ENCODE measurements around the gene ADAMTSL2. TPM values are rescaled to one million over a fixed set of nuclear protein-coding genes. Genes with fewer than 3 reads are reported as not detected.

The ADAMTSL2 gene
- total RNA-seq, 1 experiment from 2014 or later, result 0.87 TPM

DNA sequence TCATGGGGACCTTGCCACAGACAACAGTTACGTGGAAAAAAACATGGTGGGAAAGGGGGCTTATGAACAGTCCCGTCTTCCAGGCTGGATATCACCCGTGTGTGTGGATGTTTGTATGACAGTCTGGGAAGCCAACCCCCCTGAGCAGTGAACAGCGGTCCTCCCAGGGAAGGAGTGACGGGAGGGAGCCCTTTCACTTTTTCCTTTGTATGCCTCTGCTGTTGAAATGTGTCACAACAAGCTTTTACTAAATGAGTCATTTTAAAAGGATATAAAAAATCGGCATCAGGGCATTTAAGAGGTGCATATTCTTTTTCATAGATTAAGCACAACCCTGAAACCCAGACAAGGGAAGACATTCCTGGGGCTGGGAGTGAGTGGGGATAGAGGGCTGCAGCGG, 14.8 kb upstream of the ADAMTSL2 start:
- H3K36me3 Mint-ChIP-seq, result no peaks in the 10 kb centered on the region
- H3K4me3 Mint-ChIP-seq, result no peak overlapping the region
- H3K27ac Mint-ChIP-seq, result no peak overlapping the region
- DNase-seq (ENCODE audit: low spot score) (no peak), ATAC-seq (no peak)
- H3K27me3 Mint-ChIP-seq (ENCODE audit: low read depth), result no peaks in the 10 kb centered on the region
- ChIA-PET CTCF (no interaction called here), POLR2A (interaction anchor here (0.6 kb wide), 1 partner anchor 522 kb away, joined by 3 read pairs; no protein-coding TSS in a partner anchor)
- no peaks in the 10 kb centered on the region for H3K9me3 Mint-ChIP-seq
- no peaks in the 10 kb centered on the region for H3K4me1 Mint-ChIP-seq
- TF ChIP-seq, protein P1, sequence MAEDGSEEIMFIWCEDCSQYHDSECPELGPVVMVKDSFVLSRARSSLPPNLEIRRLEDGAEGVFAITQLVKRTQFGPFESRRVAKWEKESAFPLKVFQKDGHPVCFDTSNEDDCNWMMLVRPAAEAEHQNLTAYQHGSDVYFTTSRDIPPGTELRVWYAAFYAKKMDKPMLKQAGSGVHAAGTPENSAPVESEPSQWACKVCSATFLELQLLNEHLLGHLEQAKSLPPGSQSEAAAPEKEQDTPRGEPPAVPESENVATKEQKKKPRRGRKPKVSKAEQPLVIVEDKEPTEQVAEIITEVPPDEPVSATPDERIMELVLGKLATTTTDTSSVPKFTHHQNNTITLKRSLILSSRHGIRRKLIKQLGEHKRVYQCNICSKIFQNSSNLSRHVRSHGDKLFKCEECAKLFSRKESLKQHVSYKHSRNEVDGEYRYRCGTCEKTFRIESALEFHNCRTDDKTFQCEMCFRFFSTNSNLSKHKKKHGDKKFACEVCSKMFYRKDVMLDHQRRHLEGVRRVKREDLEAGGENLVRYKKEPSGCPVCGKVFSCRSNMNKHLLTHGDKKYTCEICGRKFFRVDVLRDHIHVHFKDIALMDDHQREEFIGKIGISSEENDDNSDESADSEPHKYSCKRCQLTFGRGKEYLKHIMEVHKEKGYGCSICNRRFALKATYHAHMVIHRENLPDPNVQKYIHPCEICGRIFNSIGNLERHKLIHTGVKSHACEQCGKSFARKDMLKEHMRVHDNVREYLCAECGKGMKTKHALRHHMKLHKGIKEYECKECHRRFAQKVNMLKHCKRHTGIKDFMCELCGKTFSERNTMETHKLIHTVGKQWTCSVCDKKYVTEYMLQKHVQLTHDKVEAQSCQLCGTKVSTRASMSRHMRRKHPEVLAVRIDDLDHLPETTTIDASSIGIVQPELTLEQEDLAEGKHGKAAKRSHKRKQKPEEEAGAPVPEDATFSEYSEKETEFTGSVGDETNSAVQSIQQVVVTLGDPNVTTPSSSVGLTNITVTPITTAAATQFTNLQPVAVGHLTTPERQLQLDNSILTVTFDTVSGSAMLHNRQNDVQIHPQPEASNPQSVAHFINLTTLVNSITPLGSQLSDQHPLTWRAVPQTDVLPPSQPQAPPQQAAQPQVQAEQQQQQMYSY (CRISPR knock-in tag; IDR thresholded peaks at IDR 0.05), result no peak
- no peak for TF ChIP-seq NR3C1 (CRISPR knock-in tag; conservative IDR thresholded peaks at IDR 0.05; ENCODE audit: low read depth)
- no peak for TF ChIP-seq FOXK1 (CRISPR knock-in tag; IDR thresholded peaks at IDR 0.05)
- TF ChIP-seq, protein P2, sequence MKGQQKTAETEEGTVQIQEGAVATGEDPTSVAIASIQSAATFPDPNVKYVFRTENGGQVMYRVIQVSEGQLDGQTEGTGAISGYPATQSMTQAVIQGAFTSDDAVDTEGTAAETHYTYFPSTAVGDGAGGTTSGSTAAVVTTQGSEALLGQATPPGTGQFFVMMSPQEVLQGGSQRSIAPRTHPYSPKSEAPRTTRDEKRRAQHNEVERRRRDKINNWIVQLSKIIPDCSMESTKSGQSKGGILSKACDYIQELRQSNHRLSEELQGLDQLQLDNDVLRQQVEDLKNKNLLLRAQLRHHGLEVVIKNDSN (CRISPR knock-in tag; IDR thresholded peaks at IDR 0.05), result no peak
- no peak for TF ChIP-seq MYBL2 (CRISPR knock-in tag; IDR thresholded peaks at IDR 0.05)
- no peak for TF ChIP-seq NFATC4 (CRISPR knock-in tag; IDR thresholded peaks at IDR 0.05)
- TF ChIP-seq, protein P3, sequence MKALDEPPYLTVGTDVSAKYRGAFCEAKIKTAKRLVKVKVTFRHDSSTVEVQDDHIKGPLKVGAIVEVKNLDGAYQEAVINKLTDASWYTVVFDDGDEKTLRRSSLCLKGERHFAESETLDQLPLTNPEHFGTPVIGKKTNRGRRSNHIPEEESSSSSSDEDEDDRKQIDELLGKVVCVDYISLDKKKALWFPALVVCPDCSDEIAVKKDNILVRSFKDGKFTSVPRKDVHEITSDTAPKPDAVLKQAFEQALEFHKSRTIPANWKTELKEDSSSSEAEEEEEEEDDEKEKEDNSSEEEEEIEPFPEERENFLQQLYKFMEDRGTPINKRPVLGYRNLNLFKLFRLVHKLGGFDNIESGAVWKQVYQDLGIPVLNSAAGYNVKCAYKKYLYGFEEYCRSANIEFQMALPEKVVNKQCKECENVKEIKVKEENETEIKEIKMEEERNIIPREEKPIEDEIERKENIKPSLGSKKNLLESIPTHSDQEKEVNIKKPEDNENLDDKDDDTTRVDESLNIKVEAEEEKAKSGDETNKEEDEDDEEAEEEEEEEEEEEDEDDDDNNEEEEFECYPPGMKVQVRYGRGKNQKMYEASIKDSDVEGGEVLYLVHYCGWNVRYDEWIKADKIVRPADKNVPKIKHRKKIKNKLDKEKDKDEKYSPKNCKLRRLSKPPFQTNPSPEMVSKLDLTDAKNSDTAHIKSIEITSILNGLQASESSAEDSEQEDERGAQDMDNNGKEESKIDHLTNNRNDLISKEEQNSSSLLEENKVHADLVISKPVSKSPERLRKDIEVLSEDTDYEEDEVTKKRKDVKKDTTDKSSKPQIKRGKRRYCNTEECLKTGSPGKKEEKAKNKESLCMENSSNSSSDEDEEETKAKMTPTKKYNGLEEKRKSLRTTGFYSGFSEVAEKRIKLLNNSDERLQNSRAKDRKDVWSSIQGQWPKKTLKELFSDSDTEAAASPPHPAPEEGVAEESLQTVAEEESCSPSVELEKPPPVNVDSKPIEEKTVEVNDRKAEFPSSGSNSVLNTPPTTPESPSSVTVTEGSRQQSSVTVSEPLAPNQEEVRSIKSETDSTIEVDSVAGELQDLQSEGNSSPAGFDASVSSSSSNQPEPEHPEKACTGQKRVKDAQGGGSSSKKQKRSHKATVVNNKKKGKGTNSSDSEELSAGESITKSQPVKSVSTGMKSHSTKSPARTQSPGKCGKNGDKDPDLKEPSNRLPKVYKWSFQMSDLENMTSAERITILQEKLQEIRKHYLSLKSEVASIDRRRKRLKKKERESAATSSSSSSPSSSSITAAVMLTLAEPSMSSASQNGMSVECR (CRISPR knock-in tag; IDR thresholded peaks at IDR 0.05; ENCODE audit: borderline replicate concordance), result no peak
- TF ChIP-seq IRF2 (CRISPR knock-in tag; IDR thresholded peaks at IDR 0.05; ENCODE audit: borderline replicate concordance, low read depth), result no peak
- TF ChIP-seq EMX1 (CRISPR knock-in tag; IDR thresholded peaks at IDR 0.05), result no peak
- TF ChIP-seq, protein P4, sequence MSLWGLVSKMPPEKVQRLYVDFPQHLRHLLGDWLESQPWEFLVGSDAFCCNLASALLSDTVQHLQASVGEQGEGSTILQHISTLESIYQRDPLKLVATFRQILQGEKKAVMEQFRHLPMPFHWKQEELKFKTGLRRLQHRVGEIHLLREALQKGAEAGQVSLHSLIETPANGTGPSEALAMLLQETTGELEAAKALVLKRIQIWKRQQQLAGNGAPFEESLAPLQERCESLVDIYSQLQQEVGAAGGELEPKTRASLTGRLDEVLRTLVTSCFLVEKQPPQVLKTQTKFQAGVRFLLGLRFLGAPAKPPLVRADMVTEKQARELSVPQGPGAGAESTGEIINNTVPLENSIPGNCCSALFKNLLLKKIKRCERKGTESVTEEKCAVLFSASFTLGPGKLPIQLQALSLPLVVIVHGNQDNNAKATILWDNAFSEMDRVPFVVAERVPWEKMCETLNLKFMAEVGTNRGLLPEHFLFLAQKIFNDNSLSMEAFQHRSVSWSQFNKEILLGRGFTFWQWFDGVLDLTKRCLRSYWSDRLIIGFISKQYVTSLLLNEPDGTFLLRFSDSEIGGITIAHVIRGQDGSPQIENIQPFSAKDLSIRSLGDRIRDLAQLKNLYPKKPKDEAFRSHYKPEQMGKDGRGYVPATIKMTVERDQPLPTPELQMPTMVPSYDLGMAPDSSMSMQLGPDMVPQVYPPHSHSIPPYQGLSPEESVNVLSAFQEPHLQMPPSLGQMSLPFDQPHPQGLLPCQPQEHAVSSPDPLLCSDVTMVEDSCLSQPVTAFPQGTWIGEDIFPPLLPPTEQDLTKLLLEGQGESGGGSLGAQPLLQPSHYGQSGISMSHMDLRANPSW (CRISPR knock-in tag; conservative IDR thresholded peaks at IDR 0.05; ENCODE audit: low read depth), result no peak
- TF ChIP-seq, protein P5, sequence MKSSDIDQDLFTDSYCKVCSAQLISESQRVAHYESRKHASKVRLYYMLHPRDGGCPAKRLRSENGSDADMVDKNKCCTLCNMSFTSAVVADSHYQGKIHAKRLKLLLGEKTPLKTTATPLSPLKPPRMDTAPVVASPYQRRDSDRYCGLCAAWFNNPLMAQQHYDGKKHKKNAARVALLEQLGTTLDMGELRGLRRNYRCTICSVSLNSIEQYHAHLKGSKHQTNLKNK (CRISPR knock-in tag; IDR thresholded peaks at IDR 0.05), result no peak

DNA sequence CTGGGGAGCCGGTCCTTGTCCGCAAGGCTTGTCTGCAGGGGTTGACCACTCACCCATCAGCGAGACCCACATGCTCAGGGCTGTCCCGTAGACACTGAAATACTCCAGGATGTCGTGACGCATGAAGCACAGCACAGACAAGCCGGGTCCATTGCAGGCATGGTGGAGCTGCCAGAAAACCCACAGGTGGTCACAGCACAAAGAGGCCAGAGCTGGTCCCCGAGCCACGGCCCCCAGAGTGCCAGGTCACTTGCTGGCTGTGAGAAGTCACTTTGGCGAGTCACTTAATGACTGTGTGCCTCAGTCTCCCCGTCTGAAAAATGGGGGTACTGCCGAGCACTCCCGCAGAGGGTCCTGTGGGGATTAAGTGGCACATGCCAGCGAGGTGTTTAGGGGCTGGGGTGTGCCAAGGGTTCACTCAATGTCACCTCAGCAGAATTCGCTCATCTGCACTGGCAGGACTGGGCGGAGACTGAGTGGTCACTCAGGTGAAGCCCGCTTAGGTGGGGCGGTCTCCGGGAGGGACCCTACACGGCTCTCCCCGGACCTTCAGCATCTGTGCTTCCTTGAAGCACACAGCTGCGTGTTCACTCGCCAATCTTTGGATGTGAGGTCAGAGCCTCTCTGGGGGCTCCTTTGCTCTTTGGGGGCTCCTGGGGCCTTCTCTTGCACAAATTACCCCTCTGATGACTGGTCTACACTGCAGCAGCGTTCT, 14.2 kb upstream of the ADAMTSL2 start:
- no peaks in the 10 kb centered on the region for H3K9me3 Mint-ChIP-seq
- DNase-seq (ENCODE audit: low spot score) (no peak), ATAC-seq (no peak)
- H3K36me3 Mint-ChIP-seq, result no peaks in the 10 kb centered on the region
- ChIA-PET POLR2A (no interaction called here), CTCF (no interaction called here)
- no peaks in the 10 kb centered on the region for H3K4me1 Mint-ChIP-seq
- no peaks in the 10 kb centered on the region for H3K27me3 Mint-ChIP-seq (ENCODE audit: low read depth)
- H3K4me3 Mint-ChIP-seq, result no peak overlapping the region
- H3K27ac Mint-ChIP-seq, result no peak overlapping the region
- TF ChIP-seq ELF4 (CRISPR knock-in tag; IDR thresholded peaks at IDR 0.05; ENCODE audit: low read depth), result no peak
- TF ChIP-seq GTF2I (CRISPR knock-in tag; conservative IDR thresholded peaks at IDR 0.05), result no peak
- TF ChIP-seq, protein P1 (CRISPR knock-in tag; IDR thresholded peaks at IDR 0.05), result no peak
- TF ChIP-seq MYBL2 (CRISPR knock-in tag; IDR thresholded peaks at IDR 0.05), result no peak
- TF ChIP-seq, protein P6, sequence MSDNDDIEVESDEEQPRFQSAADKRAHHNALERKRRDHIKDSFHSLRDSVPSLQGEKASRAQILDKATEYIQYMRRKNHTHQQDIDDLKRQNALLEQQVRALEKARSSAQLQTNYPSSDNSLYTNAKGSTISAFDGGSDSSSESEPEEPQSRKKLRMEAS (CRISPR knock-in tag; IDR thresholded peaks at IDR 0.05), result no peak
- TF ChIP-seq, protein P7, sequence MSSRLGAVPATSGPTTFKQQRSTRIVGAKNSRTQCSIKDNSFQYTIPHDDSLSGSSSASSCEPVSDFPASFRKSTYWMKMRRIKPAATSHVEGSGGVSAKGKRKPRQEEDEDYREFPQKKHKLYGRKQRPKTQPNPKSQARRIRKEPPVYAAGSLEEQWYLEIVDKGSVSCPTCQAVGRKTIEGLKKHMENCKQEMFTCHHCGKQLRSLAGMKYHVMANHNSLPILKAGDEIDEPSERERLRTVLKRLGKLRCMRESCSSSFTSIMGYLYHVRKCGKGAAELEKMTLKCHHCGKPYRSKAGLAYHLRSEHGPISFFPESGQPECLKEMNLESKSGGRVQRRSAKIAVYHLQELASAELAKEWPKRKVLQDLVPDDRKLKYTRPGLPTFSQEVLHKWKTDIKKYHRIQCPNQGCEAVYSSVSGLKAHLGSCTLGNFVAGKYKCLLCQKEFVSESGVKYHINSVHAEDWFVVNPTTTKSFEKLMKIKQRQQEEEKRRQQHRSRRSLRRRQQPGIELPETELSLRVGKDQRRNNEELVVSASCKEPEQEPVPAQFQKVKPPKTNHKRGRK (CRISPR knock-in tag; IDR thresholded peaks at IDR 0.05; ENCODE audit: borderline replicate concordance), result no peak
